GM12891 (cell line): ENCODE data around the gene STAT3.

Source experiments
- POLR2A ChIP-seq: IDR thresholded peaks from 2 replicates; pipeline ENCODE4 v1.6.1; 2011; ENCODE audit warnings: low read depth, low read length, control low read depth
- POLR2AphosphoS5 ChIP-seq: IDR thresholded peaks from 2 replicates; pipeline ENCODE4 v1.6.1; 2011; ENCODE audit warnings: low read depth, low read length, control low read depth
- SPI1 ChIP-seq: IDR thresholded peaks from 2 replicates; pipeline ENCODE4 v1.6.1; 2011; ENCODE audit warnings: low read depth, low read length, control low read depth

GRCh38 chr17:42315402-42316156 is 72.7 kb downstream of the STAT3 start:
- TF ChIP-seq SPI1 = peak; percentile 33; the same call in 1 of the 2 replicates
- TF ChIP-seq POLR2AphosphoS5 = no peak
- no peak for TF ChIP-seq POLR2A
